ENCODE data around the gene RAB42. TPM values are rescaled to one million over a fixed set of nuclear protein-coding genes. Genes with fewer than 3 reads are reported as not detected.
"Not testable (repeated sequence)": the region's sequence is repeated elsewhere in the genome, so short reads cannot be mapped to it uniquely, and the experiment has no call there.

The RAB42 gene
- polyA plus RNA-seq, 3 donors, result 2.2 to 3.9 (median 3.1) TPM

DNA sequence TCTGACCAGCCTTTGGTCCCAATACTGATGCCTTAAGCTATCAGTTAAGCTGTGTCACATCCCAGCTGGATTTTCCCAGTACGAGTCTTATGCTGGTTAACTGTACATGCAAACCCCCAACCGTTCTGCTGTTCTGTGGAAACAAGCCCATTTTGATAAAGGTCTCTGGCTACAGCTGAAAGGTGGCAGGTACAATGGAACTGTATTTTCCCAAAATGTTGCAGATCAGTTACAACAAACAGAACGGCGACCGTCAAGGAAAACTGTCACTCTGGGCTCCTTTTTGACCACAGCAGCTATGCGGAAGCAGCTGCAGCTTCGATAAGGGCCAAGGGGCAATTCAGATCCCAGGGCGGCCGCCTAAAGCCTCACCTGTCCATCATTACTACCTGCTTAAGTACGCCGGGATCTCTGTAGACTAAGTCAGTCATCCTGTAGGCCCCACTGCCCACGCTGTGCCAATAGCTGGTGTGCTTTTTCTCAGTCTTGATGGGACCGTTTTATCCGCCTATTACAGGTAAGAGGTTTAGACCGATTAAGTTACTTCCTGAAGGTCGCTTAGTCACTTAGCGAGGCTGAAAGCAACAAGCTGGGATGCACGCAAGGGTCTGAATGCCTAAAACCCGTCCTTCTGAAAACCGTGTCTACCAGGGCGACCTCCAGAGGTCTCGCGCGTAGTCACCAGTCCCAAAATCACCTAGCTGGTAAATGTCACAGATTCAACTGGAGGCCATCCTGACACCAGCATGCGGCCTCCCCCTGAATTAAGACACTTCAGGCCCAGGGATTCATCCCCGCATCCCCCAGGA is 11.1 kb upstream of the RAB42 start:
- peak in 2 of 11 donors; percentile 24 to 27 for DNase-seq (ENCODE audit: extremely low read depth in 1 of 11, low read depth in 9 of 11, low spot score in 4 of 11)

DNA sequence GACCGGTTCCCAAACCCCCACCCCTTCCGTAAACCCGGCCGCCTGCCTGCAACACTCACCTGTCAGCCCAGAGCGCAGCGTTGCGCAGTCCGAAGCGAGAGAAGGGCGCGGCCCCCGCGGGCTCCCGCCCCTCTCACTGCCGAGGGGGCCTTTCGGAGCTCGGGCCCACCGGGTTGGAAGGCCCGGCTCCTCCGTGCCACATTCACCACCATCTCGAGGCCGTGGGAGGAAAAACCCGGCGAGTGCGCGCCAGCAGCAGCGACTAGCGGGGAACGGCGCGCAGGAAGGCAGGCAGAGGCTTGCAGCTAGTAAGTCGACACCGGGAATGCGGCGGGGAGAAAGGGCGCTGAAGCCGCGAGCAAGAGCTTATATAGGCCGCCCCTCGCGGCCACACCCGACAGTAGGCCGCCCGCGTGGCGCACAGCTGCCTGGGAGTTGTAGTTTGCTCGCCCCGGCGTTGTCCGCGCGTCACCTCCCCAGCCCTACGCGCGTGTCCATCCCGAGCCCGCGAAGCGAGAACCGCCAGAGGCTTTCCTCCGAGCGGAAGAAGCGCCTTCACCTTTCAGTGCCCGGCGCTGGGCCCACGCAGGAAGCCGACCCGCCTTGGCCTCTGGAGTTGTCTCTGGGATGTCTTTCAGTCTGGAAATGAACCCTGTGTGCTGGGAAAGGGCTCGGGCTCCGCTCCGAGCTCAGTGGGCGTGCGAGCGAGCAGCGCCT is 10.4 kb upstream of the RAB42 start:
- peak; percentile 81 to 95 (median 93) for DNase-seq (ENCODE audit: extremely low read depth in 1 of 11, low read depth in 9 of 11, low spot score in 4 of 11)

DNA sequence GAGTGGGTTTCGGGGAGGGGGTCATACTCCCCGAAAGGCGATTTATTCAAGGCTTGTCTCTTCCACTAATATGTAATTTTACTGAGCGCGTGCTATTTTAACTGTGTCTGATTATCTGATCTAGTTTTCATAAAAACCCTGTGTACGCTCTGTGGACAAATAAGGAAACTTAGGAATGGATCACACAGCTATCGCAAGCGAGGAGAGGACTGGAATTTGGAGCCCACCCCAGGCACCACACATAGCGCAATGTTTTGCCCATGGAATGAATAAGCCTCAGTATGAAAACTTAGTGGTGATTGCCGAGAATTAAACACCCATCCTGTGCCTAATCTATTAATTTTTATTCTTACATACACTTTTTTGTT is 9.8 kb upstream of the RAB42 start:
- no peak for DNase-seq (ENCODE audit: extremely low read depth in 1 of 11, low read depth in 9 of 11, low spot score in 4 of 11)

GRCh38 chr1:28586585-28587391 is 5.3 kb upstream of the RAB42 start:
- DNase-seq (ENCODE audit: extremely low read depth in 1 of 11, low read depth in 9 of 11, low spot score in 4 of 11), result not testable (repeated sequence)

DNA sequence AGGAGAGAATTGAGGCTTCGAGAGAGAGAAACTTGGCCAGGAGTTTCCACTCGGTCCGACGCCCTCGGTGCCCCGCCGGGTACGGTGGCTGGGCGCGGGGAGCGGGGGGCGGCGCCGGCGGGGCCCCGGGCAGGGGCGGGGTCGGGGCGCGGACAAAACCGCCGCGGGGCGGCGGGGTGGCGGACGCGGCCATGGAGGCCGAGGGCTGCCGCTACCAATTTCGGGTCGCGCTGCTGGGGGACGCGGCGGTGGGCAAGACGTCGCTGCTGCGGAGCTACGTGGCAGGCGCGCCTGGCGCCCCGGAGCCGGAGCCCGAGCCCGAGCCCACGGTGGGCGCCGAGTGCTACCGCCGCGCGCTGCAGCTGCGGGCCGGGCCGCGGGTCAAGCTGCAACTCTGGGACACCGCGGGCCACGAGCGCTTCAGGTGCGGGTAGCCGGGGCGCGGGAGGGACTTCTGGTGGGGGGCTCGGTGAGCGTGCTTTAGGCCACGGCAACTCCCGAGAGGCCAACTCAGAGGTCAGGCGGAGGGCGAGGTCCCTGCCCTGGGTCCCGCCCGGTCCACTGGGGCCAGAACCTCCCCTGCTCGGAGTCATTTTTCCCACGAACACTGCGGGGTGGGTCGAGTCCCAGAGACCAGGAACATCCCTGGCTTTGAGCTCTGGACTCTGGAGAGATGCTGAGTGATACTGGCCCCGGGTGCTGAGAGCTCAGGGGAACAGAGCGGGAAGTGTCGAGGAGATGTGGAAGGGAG is 431 bp downstream of the RAB42 start:
- no peak for DNase-seq (ENCODE audit: extremely low read depth in 1 of 11, low read depth in 9 of 11, low spot score in 4 of 11)

DNA sequence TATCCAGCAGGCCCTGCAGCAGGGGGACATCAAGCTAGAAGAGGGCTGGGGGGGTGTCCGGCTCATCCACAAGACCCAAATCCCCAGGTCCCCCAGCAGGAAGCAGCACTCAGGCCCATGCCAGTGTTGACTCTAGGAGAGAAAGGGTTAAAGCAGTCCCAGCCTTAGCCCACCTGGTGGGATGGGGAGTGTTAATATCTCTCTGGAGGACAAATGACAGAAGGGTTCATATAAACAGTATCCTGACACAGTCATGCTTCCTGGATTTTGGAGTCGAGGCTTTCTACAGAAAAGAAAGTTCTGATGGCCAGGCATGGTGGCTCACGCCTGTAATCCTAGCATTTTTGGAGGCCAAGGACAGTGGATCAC is 1.9 kb downstream of the RAB42 start:
- not testable (repeated sequence) for DNase-seq (ENCODE audit: extremely low read depth in 1 of 11, low read depth in 9 of 11, low spot score in 4 of 11)

GRCh38 chr1:28594686-28595411 is 2.8 kb downstream of the RAB42 start:
- not testable (repeated sequence) for DNase-seq (ENCODE audit: extremely low read depth in 1 of 11, low read depth in 9 of 11, low spot score in 4 of 11)

- no peak for DNase-seq (ENCODE audit: extremely low read depth in 1 of 11, low read depth in 9 of 11, low spot score in 4 of 11)
These were observed 3.5 kb downstream of the RAB42 start for GRCh38 chr1:28595412-28596191.

GRCh38 chr1:28596276-28596675 is 4.2 kb downstream of the RAB42 start:
- DNase-seq (ENCODE audit: extremely low read depth in 1 of 11, low read depth in 9 of 11, low spot score in 4 of 11), result not testable (repeated sequence)

- DNase-seq (ENCODE audit: extremely low read depth in 1 of 11, low read depth in 9 of 11, low spot score in 4 of 11), result no peak
These were observed 9.6 kb downstream of the RAB42 start for GRCh38 chr1:28601696-28602095.

GRCh38 chr1:28602536-28603439 is 10.7 kb downstream of the RAB42 start:
- peak in 8 of 11 donors; percentile 53 to 81 (median 65) for DNase-seq (ENCODE audit: extremely low read depth in 1 of 11, low read depth in 9 of 11, low spot score in 4 of 11)

DNA sequence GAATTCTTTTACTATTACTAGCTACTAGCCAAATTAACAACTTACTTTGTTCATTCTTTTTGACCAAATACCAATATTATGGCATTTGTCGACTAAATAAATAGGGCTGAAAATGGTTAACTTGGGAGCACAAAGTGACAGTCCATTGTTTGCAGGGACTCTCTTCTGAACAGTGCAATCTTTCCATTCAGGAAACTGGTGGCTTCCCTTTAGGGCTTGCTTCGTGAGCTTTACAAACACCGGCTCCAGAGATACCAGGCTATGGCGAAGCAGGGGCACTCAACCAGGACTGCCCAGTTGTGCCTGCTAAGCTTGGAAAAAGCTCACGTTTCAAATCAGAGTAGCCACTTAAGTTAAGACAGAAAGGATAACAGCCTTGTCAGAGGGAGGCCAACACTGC is 12.3 kb downstream of the RAB42 start:
- DNase-seq (ENCODE audit: extremely low read depth in 1 of 11, low read depth in 9 of 11, low spot score in 4 of 11), result no peak

- DNase-seq (ENCODE audit: extremely low read depth in 1 of 11, low read depth in 9 of 11, low spot score in 4 of 11), result no peak
These were observed 12.9 kb downstream of the RAB42 start for GRCh38 chr1:28604962-28605361.

DNA sequence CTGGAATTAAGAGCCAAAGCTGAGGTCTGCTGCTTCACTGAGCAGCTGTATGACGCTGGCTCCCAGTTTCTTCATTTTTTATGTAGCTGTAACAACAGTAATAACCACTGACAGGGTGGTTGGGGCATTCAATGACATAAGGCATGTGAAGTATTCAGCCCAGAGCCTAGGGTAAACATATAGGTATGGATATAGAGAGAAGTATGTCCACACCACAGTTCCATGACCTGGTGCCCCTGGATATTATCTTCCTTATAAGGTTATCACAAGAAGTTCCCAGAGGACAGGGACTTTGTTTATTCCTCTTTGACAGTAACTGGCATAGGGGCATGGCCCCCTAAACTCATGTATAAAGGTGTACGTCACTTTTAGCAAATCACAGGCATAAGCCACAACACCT is 14.7 kb downstream of the RAB42 start:
- DNase-seq (ENCODE audit: extremely low read depth in 1 of 11, low read depth in 9 of 11, low spot score in 4 of 11), result no peak

GRCh38 chr1:28613175-28613574 is 21.1 kb downstream of the RAB42 start:
- DNase-seq (ENCODE audit: extremely low read depth in 1 of 11, low read depth in 9 of 11, low spot score in 4 of 11), result no peak

DNA sequence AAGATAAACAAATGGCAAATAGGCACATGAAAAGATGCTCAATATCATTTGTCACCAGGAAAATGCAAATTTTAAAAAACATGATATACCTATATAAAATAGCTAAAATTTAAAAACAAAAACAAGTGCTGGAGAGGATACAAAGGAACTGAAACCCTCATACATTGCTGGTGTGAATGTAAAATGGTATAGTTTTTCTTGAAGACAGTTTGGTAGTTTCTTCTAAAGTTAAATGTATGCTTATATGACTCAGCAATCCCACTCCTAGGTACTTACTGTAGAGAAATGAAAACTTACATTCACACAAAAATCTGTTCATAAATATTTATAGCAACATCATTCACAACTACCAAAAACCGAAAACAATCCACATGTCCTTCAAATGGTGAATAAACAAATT is 39.6 kb downstream of the RAB42 start:
- no peak for DNase-seq (ENCODE audit: extremely low read depth in 1 of 11, low read depth in 9 of 11, low spot score in 4 of 11)

DNA sequence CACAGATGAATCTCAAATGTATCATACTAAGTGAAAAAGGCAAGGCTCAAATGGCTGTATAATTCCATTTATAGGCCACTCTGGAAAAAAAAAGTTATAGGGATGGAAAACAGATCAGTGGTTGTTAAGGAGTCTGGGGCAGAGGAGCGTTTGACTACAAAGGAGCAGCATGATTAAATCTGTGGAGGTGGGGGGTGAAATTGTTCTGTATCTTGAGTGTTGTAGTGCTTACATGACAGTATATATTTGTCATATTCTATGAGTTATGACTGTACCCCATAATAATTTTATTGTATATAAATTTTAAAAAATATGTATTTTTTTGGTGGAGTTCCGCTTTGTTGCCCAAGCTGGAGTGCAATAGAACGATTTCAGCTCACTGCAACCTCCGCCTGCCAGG is 40.5 kb downstream of the RAB42 start:
- no peak for DNase-seq (ENCODE audit: extremely low read depth in 1 of 11, low read depth in 9 of 11, low spot score in 4 of 11)
